Cardiac fibroblast (primary cell): ENCODE measurements around the gene PLA2G3.

Experiments used
- DNase-seq, 2 donors: peaks; one replicate each; pipeline versions ENCODE4 v3.0.0 to v3.0.0-alpha.2; 2010; ENCODE audit warnings: low read depth in 2 of 2
- H3K4me3 ChIP-seq, 2 donors: replicated peaks in 1 of 2; 1 replicate in 1 of 2; 2 replicates in 1 of 2; pipeline ENCODE4 v1.5.1; 2011; ENCODE audit warnings: low read depth in 2 of 2, low read length in 2 of 2, mild to moderate bottlenecking in 2 of 2, moderate library complexity in 1 of 2
- CTCF ChIP-seq: IDR thresholded peaks from one replicate; pipeline ENCODE4 v1.5.1; 2011; ENCODE audit warnings: low read depth, mild to moderate bottlenecking, low read length, inconsistent platforms

Gene PLA2G3

GRCh38 chr22:31160328-31160978 lies 20.1 kb upstream of the PLA2G3 start:
- no peak for TF ChIP-seq CTCF
- H3K4me3 ChIP-seq, result peak overlapping the region; percentile 74 to 90
- peak; percentile 21 to 43 for DNase-seq

DNA sequence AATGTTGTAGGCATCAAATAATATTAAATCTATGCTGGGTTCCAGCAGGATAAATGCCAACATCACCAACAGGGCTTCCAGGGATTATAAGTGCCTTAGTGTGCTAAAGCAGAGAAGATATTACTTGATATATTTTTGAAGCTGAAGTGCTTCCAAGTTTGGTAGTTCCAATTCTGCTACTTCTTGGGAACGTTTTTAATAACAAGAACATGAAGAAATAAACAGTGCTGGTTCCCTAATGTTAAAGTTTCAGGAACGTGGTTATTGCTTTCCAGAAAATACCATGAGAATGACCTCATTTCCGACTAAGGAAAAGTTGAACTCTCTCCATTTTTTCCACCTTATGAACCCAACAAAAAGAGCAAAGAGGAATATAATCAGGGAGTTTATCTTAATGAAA lies 15.1 kb upstream of the PLA2G3 start:
- peak; percentile 40 to 58 for DNase-seq
- no peak for TF ChIP-seq CTCF
- no peak overlapping the region for H3K4me3 ChIP-seq

DNA sequence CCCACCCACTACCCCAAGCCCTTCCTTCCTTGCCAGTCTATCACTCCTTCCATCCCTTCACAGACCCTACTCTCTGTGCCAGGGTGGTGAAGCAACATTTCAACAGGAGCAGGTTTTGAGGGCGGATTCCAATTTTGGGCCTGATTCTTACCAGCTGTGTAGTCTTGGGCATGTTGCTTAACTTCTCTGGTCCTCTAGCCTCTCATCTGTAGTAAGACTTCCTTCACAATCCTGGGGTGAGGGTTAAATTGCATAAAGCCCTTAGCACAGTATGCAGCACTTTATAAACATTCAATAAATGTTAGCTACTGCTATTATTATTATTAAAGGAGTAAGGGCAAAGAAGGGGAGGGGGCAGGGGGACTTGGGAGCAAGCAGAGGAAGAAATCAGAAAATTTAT lies 14.7 kb upstream of the PLA2G3 start:
- no peak for DNase-seq
- no peak overlapping the region for H3K4me3 ChIP-seq
- TF ChIP-seq CTCF, result no peak

DNA sequence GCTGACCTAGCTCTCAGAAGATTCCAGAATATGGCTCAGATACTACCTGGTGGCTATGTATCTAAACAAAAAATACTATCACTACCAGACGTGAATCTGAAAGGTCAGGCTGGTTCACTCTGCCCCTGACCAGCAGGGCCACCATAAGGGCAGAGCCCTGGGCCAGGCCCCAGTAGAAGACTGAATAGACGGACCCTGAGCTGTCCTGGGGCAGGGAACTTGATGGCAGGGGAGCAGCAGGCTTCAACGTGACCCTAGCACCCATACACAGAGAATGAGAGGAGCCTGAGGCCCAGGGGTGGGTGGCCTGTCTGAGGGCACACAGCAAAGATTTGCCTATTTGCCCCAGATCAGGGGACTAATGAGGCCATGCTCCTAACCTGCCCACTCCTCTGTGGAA lies 13.0 kb upstream of the PLA2G3 start:
- DNase-seq, result no peak
- no peak for TF ChIP-seq CTCF
- no peak overlapping the region for H3K4me3 ChIP-seq

DNA sequence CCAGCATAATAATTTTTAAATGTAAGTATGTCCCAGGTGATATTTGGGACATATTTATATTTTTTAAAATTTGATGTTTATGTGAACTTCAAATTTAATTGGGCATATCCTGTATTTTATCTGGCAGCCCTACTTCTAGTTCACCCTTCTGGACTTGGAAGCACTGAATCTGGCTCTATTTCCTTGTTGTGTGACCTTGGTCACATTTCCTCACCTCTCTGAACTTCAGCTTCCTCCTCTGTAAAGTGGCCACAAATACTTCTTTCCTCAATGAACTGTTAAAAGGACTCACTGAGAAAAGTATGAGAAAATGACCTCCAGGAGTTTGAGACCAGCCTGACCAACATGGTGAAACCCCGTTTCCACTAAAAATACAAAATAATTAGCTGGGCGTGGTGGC lies 11.6 kb upstream of the PLA2G3 start:
- no peak overlapping the region for H3K4me3 ChIP-seq
- no peak for DNase-seq
- no peak for TF ChIP-seq CTCF

- DNase-seq, result no peak
- H3K4me3 ChIP-seq, result no peak overlapping the region
- TF ChIP-seq CTCF, result peak; percentile 49
These were observed 10.3 kb upstream of the PLA2G3 start for GRCh38 chr22:31150615-31151014.
